HG02870 (cell line): Measurements from ENCODE around the gene FBXL14.

Experiments
- ATAC-seq: cut with Tn5 transposase; IDR thresholded peaks from one replicate; pipeline ENCODE4 v1.9.1; 2021; ENCODE audit warnings: mild to moderate bottlenecking, moderate library complexity; ENCODE audit not compliant: unreplicated experiment

The FBXL14 gene

GRCh38 chr12:1517734-1518525, 76.5 kb downstream of the FBXL14 start:
- ATAC-seq = no peak

DNA sequence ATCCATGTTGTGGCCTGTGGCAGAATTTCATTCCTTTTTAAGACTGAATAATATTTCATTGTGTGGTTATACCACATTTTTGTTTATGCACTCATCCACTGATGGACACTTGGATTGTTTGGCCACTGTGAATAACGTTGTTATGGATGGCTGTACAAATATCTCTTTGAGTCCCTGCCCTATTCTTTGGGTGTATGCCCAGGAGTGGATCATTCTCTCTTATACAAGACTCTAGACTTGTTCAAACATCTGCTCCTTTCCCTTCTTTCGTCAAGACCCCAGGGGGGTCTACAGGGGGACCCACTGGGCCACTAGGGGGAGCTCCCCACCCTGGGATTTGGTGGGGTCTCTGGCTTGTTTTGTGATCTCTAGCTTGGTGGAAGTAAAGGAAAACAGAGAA, 77.4 kb downstream of the FBXL14 start:
- no peak for ATAC-seq
